IMR-90 (cell line): Measurements from ENCODE around the gene PEX5L. TPM values are rescaled to one million over a fixed set of nuclear protein-coding genes. Genes with fewer than 3 reads are reported as not detected.

Experiments used
- ATAC-seq: fragments of 200-7000 bp; cut with Tn5 transposase; 2 replicates; pipeline ENCODE4 v1.9.1; 2020; ENCODE audit warnings: low read depth, mild to moderate bottlenecking, moderate library complexity
- BruUV-seq: library from RNA; stranded (reverse); fragments of 400-500 nt; replicated peaks from 2 replicates; lab custom pipeline; 2021; lab: Mats Ljungman, UMichigan
- CTCF ChIA-PET: fragments of 300-600 bp; formaldehyde crosslinking; extraction: SDS; loops from one replicate; lab custom pipeline; 2021; ENCODE audit warnings: antibody characterized with exemption; lab: Yijun Ruan, JAX
- POLR2A ChIA-PET: fragments of 300-600 bp; sonication (Branson Sonifier 250); formaldehyde crosslinking; loops from one replicate; lab custom pipeline; 2022; ENCODE audit warnings: antibody characterized with exemption; ENCODE audit not compliant: unreplicated experiment; lab: Charles Lee
- DNase-seq: peaks from one replicate; pipeline ENCODE4 v3.0.0; 2013
- H2AFZ ChIP-seq: replicated peaks from 2 replicates; pipeline ENCODE3; 2013; ENCODE audit warnings: low read length, mild to moderate bottlenecking; ENCODE audit not compliant: poor library complexity
- H2AK5ac ChIP-seq: 2 replicates; pipeline ENCODE4 v1.6.1; 2013; ENCODE audit warnings: low read depth, low read length, inconsistent platforms
- H2AK9ac ChIP-seq: replicated peaks from 2 replicates; pipeline ENCODE3; 2013; ENCODE audit warnings: mild to moderate bottlenecking, low read depth, low read length, moderate library complexity; ENCODE audit not compliant: poor library complexity
- H2BK120ac ChIP-seq: 2 replicates; pipeline ENCODE4 v1.6.1; 2013; ENCODE audit warnings: low read depth, low read length, inconsistent platforms
- H2BK15ac ChIP-seq: 3 replicates; pipeline ENCODE4 v1.6.1; 2013; ENCODE audit warnings: low read depth, low read length, inconsistent platforms
- H2BK20ac ChIP-seq: 2 replicates; pipeline ENCODE4 v1.6.1; 2013; ENCODE audit warnings: low read depth, mild to moderate bottlenecking, inconsistent platforms, low read length, moderate library complexity
- H2BK5ac ChIP-seq: 2 replicates; pipeline ENCODE4 v1.6.1; 2013; ENCODE audit warnings: mild to moderate bottlenecking, low read depth, low read length, inconsistent platforms; ENCODE audit not compliant: poor library complexity, severe bottlenecking
- H3K14ac ChIP-seq: replicated peaks from 2 replicates; pipeline ENCODE4 v1.6.1; 2013; ENCODE audit warnings: low read depth, low read length, inconsistent platforms
- H3K18ac ChIP-seq: 2 replicates; pipeline ENCODE4 v1.6.1; 2013; ENCODE audit warnings: low read depth, low read length, control low read depth
- H3K23ac ChIP-seq: 2 replicates; pipeline ENCODE4 v1.6.1; 2013; ENCODE audit warnings: low read depth, low read length, inconsistent platforms
- H3K27ac ChIP-seq: 2 replicates; pipeline ENCODE4 v1.5.1; 2013; ENCODE audit warnings: mild to moderate bottlenecking, control low read depth, low read length; ENCODE audit not compliant: insufficient read depth
- H3K27me3 ChIP-seq: 2 replicates; pipeline ENCODE4 v1.6.1; 2013; ENCODE audit warnings: low read length; ENCODE audit not compliant: control insufficient read depth, insufficient read depth
- H3K36me3 ChIP-seq: 2 replicates; pipeline ENCODE4 v1.6.1; 2013; ENCODE audit warnings: low read length, mixed read lengths; ENCODE audit not compliant: control insufficient read depth, insufficient read depth
- H3K4ac ChIP-seq: 2 replicates; pipeline ENCODE4 v1.6.1; 2013; ENCODE audit warnings: low read depth, low read length, inconsistent platforms
- H3K4me1 ChIP-seq: 2 replicates; pipeline ENCODE4 v1.6.1; 2013; ENCODE audit warnings: low read length, mixed read lengths; ENCODE audit not compliant: control insufficient read depth, insufficient read depth
- H3K4me2 ChIP-seq: 2 replicates; pipeline ENCODE4 v1.6.1; 2013; ENCODE audit warnings: low read depth, mild to moderate bottlenecking, control low read depth, low read length, moderate library complexity
- H3K4me3 ChIP-seq: 2 replicates; pipeline ENCODE4 v1.5.1; 2013; ENCODE audit warnings: low read depth, mild to moderate bottlenecking, control low read depth, low read length, moderate library complexity; ENCODE audit not compliant: insufficient read depth
- H3K56ac ChIP-seq: 2 replicates; pipeline ENCODE4 v1.6.1; 2013; ENCODE audit warnings: low read length, inconsistent platforms; ENCODE audit not compliant: insufficient read depth; ENCODE audit errors: extremely low read depth
- H3K79me1 ChIP-seq, 2 experiments: 2 replicates each; pipeline ENCODE4 v1.6.1; 2013; ENCODE audit warnings: low read length in 2 of 2, inconsistent platforms in 1 of 2, low read depth in 1 of 2
- H3K9ac ChIP-seq: 2 replicates; pipeline ENCODE4 v1.6.1; 2013; ENCODE audit warnings: low read depth, low read length, control low read depth
- H3K9me1 ChIP-seq: 2 replicates; pipeline ENCODE4 v1.6.1; 2013; ENCODE audit warnings: low read length, inconsistent platforms; ENCODE audit not compliant: insufficient read depth
- H3K9me3 ChIP-seq: 2 replicates; pipeline ENCODE4 v1.6.1; 2013; ENCODE audit warnings: low read length; ENCODE audit not compliant: control insufficient read depth, insufficient read depth
- H4K20me1 ChIP-seq: 2 replicates; pipeline ENCODE4 v1.6.1; 2013; ENCODE audit warnings: low read length, inconsistent platforms; ENCODE audit not compliant: insufficient read depth
- H4K5ac ChIP-seq: 2 replicates; pipeline ENCODE4 v1.6.1; 2013; ENCODE audit warnings: mild to moderate bottlenecking, low read depth, low read length, control low read depth
- H4K8ac ChIP-seq, 2 experiments: 2 replicates each; pipeline ENCODE4 v1.6.1; 2013; ENCODE audit warnings: low read depth in 2 of 2, low read length in 2 of 2, control low read depth in 1 of 2, inconsistent platforms in 1 of 2
- H4K91ac ChIP-seq: 2 replicates; pipeline ENCODE4 v1.6.1; 2013; ENCODE audit warnings: low read depth, low read length, inconsistent platforms; ENCODE audit not compliant: insufficient read depth
- BHLHE40 ChIP-seq: fragments of 150-350 bp; IDR thresholded peaks from 2 replicates; pipeline ENCODE4 v1.6.1; 2016; ENCODE audit warnings: mild to moderate bottlenecking, low read depth, low read length
- CEBPB ChIP-seq: IDR thresholded peaks from 2 replicates; pipeline ENCODE4 v1.6.1; 2012; ENCODE audit warnings: low read depth, low read length, improper control_type of control experiment
- CHD1 ChIP-seq: IDR thresholded peaks from 2 replicates; pipeline ENCODE4 v1.6.1; 2012; ENCODE audit warnings: low read depth, low read length, improper control_type of control experiment
- FOS ChIP-seq: fragments of 150-350 bp; IDR thresholded peaks from 2 replicates; pipeline ENCODE4 v1.6.1; 2016; ENCODE audit warnings: low read depth, low read length
- MAFK ChIP-seq: IDR thresholded peaks from 2 replicates; pipeline ENCODE4 v1.6.1; 2012; ENCODE audit warnings: low read depth, low read length, improper control_type of control experiment
- MAZ ChIP-seq: IDR thresholded peaks from 2 replicates; pipeline ENCODE4 v1.6.1; 2012; ENCODE audit warnings: low read depth, mild to moderate bottlenecking, low read length, improper control_type of control experiment, moderate library complexity, borderline replicate concordance
- MXI1 ChIP-seq: IDR thresholded peaks from 2 replicates; pipeline ENCODE4 v1.6.1; 2012; ENCODE audit warnings: low read depth, mild to moderate bottlenecking, low read length, moderate library complexity, borderline replicate concordance
- NFE2L2 ChIP-seq: fragments of 150-350 bp; IDR thresholded peaks from 2 replicates; pipeline ENCODE4 v1.6.1; 2016; ENCODE audit warnings: low read depth, mild to moderate bottlenecking, low read length
- POLR2A ChIP-seq: IDR thresholded peaks from 2 replicates; pipeline ENCODE4 v1.6.1; 2012; ENCODE audit warnings: mild to moderate bottlenecking, low read depth, low read length
- RAD21 ChIP-seq: IDR thresholded peaks from 2 replicates; pipeline ENCODE4 v1.6.1; 2012; ENCODE audit warnings: low read length, improper control_type of control experiment
- RCOR1 ChIP-seq: IDR thresholded peaks from 2 replicates; pipeline ENCODE4 v1.6.1; 2012; ENCODE audit warnings: mild to moderate bottlenecking, low read length, improper control_type of control experiment; ENCODE audit not compliant: insufficient replicate concordance
- RFX5 ChIP-seq: IDR thresholded peaks from 2 replicates; pipeline ENCODE4 v1.8.0; 2012; ENCODE audit warnings: low read depth, mild to moderate bottlenecking, low read length, moderate library complexity
- SMC3 ChIP-seq: fragments of 150-350 bp; IDR thresholded peaks from 2 replicates; pipeline ENCODE4 v1.6.1; 2016; ENCODE audit warnings: low read depth, mild to moderate bottlenecking, antibody characterized with exemption, low read length, moderate library complexity
- WGBS, 2 experiments: methylation state at CpG; one replicate each; pipeline versions ENCODE4 v1.1.5 to v1.1.7; 2013; ENCODE audit warnings: missing lambda C conversion rate in 2 of 2; ENCODE audit not compliant: insufficient read length in 1 of 2; ENCODE audit errors: extremely low coverage in 2 of 2; 5-methylcytosine and 5-hydroxymethylcytosine counted together
- dilution Hi-C: fragments of 300-500 bp; cut with HindIII; formaldehyde crosslinking; loops from one replicate; pipeline ENCODE4 v1.14.3; 2018; ENCODE audit warnings: low sequenced_read_pairs; ENCODE audit not compliant: unreplicated experiment
- in situ Hi-C: fragments of 300-500 bp; cut with MboI; formaldehyde crosslinking; loops from 3 replicates; pipeline ENCODE4 v1.14.3; 2019; ENCODE audit warnings: low sequenced_read_pairs, inconsistent platforms, mixed read lengths
- intact Hi-C: fragments of 100-400 bp; cut with micrococcal nuclease; formaldehyde crosslinking; loops from 2 replicates; pipeline ENCODE4 v1.10.0; 2022
- polyA plus RNA-seq, 3 experiments: library from polyadenylated mRNA; depleted of rRNA; stranded (reverse); fragments of >200 nt; gene quantifications; 2 replicates each; pipeline ENCODE4 v1.2.3, GENCODE V29; 2012; ENCODE audit warnings: low replicate concordance in 1 of 3
- total RNA-seq: library from RNA; depleted of rRNA; stranded (reverse); fragments of >200 nt; gene quantifications from 2 replicates; pipeline ENCODE4 v1.2.3, GENCODE V29; 2012
- TF ChIP-seq, protein P1 (sequence below): fragments of 150-350 bp; IDR thresholded peaks from 2 replicates; pipeline ENCODE4 v1.6.1; 2016; ENCODE audit warnings: low read depth, mild to moderate bottlenecking, low read length, moderate library complexity, borderline replicate concordance
- TF ChIP-seq, protein P2 (sequence below): fragments of 150-350 bp; IDR thresholded peaks from 2 replicates; pipeline ENCODE4 v1.6.1; 2017; ENCODE audit warnings: mild to moderate bottlenecking, antibody characterized with exemption, low read length, low read depth
- TF ChIP-seq, protein P3 (sequence below): conservative IDR thresholded peaks from 2 replicates; pipeline ENCODE4 v1.5.1; 2012; ENCODE audit warnings: mild to moderate bottlenecking, low read depth, low read length, improper control_type of control experiment

PEX5L gene
- total and polyA plus RNA-seq, 2 of the 4 experiments (the other 2 are of a cell fraction), result not detected

DNA sequence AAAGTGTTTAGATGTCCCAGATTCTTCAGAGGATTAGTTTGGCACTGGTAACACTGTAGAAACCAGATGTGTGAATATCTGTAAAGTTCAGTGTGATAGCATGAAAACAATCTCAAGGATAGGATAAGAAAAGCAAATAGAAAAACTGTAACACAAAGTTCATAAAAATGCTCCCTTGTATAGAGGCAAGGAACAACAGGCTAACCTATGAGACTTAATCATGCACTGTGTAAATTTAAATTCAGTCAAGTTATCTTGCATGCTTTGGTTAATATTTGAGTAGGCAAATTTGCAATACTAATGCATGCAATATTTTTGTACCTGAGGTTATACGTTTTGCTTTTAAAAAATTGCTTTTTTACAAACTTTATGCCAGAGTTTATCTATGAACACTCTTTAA is 239.5 kb downstream of the PEX5L start:
- Histone ChIP-seq H3K56ac (no peak overlapping the region), H2BK20ac (no peak overlapping the region), H2AFZ (no peak overlapping the region), H3K14ac (no peak overlapping the region), H3K79me1 (no peaks in the 10 kb centered on the region), H4K5ac (no peak overlapping the region), H3K36me3 (no peaks in the 10 kb centered on the region), H3K9ac (no peak overlapping the region), H2AK5ac (no peak overlapping the region), H3K23ac (no peak overlapping the region), H3K27me3 (no peaks in the 10 kb centered on the region), H3K18ac (no peak overlapping the region), H3K9me1 (no peaks in the 10 kb centered on the region), H4K20me1 (no peaks in the 10 kb centered on the region), H2AK9ac (no peak overlapping the region), H3K4me2 (no peak overlapping the region), H4K91ac (no peak overlapping the region), H2BK120ac (no peak overlapping the region), H3K9me3 (no peaks in the 10 kb centered on the region), H2BK5ac (no peak overlapping the region), H3K27ac (no peak overlapping the region), H2BK15ac (no peak overlapping the region), H3K4me1 (peaks cover 2% of the 10 kb centered on the region; the same call in 1 of the 2 replicates), H4K8ac (no peak overlapping the region), H3K4ac (no peak overlapping the region), H3K4me3 (no peak overlapping the region)
- intact Hi-C loops (no loop called here), dilution Hi-C loops (no loop called here), in situ Hi-C loops (no loop called here)
- no TSS peak for BruUV-seq
- TF ChIP-seq SMC3 (no peak), NFE2L2 (no peak), RCOR1 (no peak), BHLHE40 (no peak), POLR2A (no peak), MXI1 (no peak), RAD21 (no peak), CHD1 (no peak), FOS (no peak), CEBPB (no peak), MAZ (no peak), MAFK (no peak), RFX5 (no peak)
- TF ChIP-seq, protein P1, sequence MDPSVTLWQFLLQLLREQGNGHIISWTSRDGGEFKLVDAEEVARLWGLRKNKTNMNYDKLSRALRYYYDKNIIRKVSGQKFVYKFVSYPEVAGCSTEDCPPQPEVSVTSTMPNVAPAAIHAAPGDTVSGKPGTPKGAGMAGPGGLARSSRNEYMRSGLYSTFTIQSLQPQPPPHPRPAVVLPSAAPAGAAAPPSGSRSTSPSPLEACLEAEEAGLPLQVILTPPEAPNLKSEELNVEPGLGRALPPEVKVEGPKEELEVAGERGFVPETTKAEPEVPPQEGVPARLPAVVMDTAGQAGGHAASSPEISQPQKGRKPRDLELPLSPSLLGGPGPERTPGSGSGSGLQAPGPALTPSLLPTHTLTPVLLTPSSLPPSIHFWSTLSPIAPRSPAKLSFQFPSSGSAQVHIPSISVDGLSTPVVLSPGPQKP, result no peak
- TF ChIP-seq, protein P2, sequence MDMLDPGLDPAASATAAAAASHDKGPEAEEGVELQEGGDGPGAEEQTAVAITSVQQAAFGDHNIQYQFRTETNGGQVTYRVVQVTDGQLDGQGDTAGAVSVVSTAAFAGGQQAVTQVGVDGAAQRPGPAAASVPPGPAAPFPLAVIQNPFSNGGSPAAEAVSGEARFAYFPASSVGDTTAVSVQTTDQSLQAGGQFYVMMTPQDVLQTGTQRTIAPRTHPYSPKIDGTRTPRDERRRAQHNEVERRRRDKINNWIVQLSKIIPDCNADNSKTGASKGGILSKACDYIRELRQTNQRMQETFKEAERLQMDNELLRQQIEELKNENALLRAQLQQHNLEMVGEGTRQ, result no peak
- TF ChIP-seq, protein P3, sequence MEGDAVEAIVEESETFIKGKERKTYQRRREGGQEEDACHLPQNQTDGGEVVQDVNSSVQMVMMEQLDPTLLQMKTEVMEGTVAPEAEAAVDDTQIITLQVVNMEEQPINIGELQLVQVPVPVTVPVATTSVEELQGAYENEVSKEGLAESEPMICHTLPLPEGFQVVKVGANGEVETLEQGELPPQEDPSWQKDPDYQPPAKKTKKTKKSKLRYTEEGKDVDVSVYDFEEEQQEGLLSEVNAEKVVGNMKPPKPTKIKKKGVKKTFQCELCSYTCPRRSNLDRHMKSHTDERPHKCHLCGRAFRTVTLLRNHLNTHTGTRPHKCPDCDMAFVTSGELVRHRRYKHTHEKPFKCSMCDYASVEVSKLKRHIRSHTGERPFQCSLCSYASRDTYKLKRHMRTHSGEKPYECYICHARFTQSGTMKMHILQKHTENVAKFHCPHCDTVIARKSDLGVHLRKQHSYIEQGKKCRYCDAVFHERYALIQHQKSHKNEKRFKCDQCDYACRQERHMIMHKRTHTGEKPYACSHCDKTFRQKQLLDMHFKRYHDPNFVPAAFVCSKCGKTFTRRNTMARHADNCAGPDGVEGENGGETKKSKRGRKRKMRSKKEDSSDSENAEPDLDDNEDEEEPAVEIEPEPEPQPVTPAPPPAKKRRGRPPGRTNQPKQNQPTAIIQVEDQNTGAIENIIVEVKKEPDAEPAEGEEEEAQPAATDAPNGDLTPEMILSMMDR, result no peak
- ChIA-PET POLR2A (no interaction called here), CTCF (no interaction called here)
- DNase-seq (no peak), ATAC-seq (no peak)
- no CpG with 5 or more reads among the region's 1 CpG for WGBS, 2 experiments
